LNCAP (cell line): ENCODE data around the gene NUDT4.

Experiments
- CTCF ChIP-seq: fragments of 450-650 bp; IDR thresholded peaks from 2 replicates; pipeline ENCODE4 v1.5.1; 2017; ENCODE audit warnings: mild to moderate bottlenecking

Gene NUDT4

GRCh38 chr12:93369505-93369904, 8.2 kb upstream of the NUDT4 start:
- TF ChIP-seq CTCF = no peak

- no peak for TF ChIP-seq CTCF
Observed at GRCh38 chr12:93370947-93371346, 6.8 kb upstream of the NUDT4 start.

- TF ChIP-seq CTCF = no peak
Observed at GRCh38 chr12:93373961-93374656, 3.6 kb upstream of the NUDT4 start.

GRCh38 chr12:93375906-93376305, 1.8 kb upstream of the NUDT4 start:
- no peak for TF ChIP-seq CTCF

- no peak for TF ChIP-seq CTCF
Observed at GRCh38 chr12:93376436-93377251, 1.1 kb upstream of the NUDT4 start.

GRCh38 chr12:93378998-93379325, 1.2 kb downstream of the NUDT4 start:
- no peak for TF ChIP-seq CTCF

- no peak for TF ChIP-seq CTCF
Observed at GRCh38 chr12:93379326-93379980, 1.7 kb downstream of the NUDT4 start.
